ENCODE measurements around the gene FMR1. TPM values are rescaled to one million over a fixed set of nuclear protein-coding genes. Genes with fewer than 3 reads are reported as not detected.

FMR1 gene
- 71.9 and 80.8 TPM in 2 replicates for total RNA-seq (2014; rRNA removed; shearing (Covaris generic))

- Histone ChIP-seq H3K27ac (peak within 1 kb of the TSS; percentile 94), H3K36me3 (no peaks in the 10 kb centered on the region), H3K9me3 (replicated peaks) (no peaks in the 10 kb centered on the region), H3K4me1 (no peaks in the 10 kb centered on the region; the same call in 1 of the 2 replicates), H3K27me3 (no peaks in the 10 kb centered on the region), H3K4me3 (peak within 1 kb of the TSS; percentile 98)
- DNase-seq, result peak; percentile 89 to 92
Observed at GRCh38 chrX:147911192-147912022, at the start of gene FMR1. TSS of gene FMR1 (plus strand) at chrX:147911919. CDS start at chrX:147912180, 261 bp downstream.

- peak in 1 of 2 experiments; percentile 48 for DNase-seq
- Histone ChIP-seq H3K27me3 (no peaks in the 10 kb centered on the region), H3K4me3 (no peak overlapping the region), H3K9me3 (replicated peaks) (no peaks in the 10 kb centered on the region), H3K27ac (no peak overlapping the region), H3K36me3 (no peaks in the 10 kb centered on the region), H3K4me1 (peaks cover 4% of the 10 kb centered on the region; the same call in 1 of the 2 replicates)
Observed at GRCh38 chrX:147875866-147876596, 35.7 kb upstream of the FMR1 start.

- Histone ChIP-seq H3K27me3 (no peaks in the 10 kb centered on the region), H3K4me3 (no peak overlapping the region), H3K4me1 (peaks cover 4% of the 10 kb centered on the region; the same call in 1 of the 2 replicates), H3K9me3 (replicated peaks) (no peaks in the 10 kb centered on the region), H3K36me3 (no peaks in the 10 kb centered on the region), H3K27ac (no peak overlapping the region)
- no peak for DNase-seq
Observed at GRCh38 chrX:147876849-147877646, 34.7 kb upstream of the FMR1 start.

GRCh38 chrX:147877726-147878125 is 34.0 kb upstream of the FMR1 start:
- DNase-seq, result no peak
- no peak overlapping the region for H3K27ac ChIP-seq

GRCh38 chrX:147884958-147885357 is 26.8 kb upstream of the FMR1 start:
- Histone ChIP-seq H3K4me3 (no peak overlapping the region), H3K4me1 (no peaks in the 10 kb centered on the region), H3K27ac (no peak overlapping the region), H3K9me3 (replicated peaks) (no peaks in the 10 kb centered on the region), H3K27me3 (no peaks in the 10 kb centered on the region), H3K36me3 (no peaks in the 10 kb centered on the region)
- DNase-seq, result no peak

More at GRCh38 chrX:147877726-147878125, 34.0 kb upstream of the FMR1 start:
- Histone ChIP-seq H3K9me3 (replicated peaks) (no peaks in the 10 kb centered on the region), H3K36me3 (no peaks in the 10 kb centered on the region), H3K4me3 (no peak overlapping the region), H3K27me3 (no peaks in the 10 kb centered on the region), H3K4me1 (peaks cover 4% of the 10 kb centered on the region; the same call in 1 of the 2 replicates)

DNA sequence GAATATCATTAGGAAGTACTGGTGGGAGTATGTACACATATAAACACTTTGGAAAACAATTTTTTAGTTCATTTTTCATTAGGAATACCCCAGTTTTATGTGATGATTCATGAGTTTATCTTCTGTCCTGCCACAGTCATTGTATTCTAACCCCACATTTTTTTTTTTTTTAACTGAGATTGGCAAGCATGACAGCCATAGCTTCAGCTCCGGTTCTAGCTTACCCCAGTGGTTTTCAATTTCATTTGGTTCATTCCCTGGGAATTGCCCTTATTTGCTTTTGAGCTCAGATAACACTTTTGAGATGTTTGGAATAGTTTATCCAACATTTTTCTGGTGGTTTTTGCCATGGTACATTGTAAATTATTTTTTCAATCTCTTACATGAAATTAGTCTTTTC is 21.0 kb upstream of the FMR1 start:
- peaks cover 40% of the 10 kb centered on the region for H3K4me1 ChIP-seq
- H3K36me3 ChIP-seq, result no peaks in the 10 kb centered on the region
- DNase-seq, result peak in 1 of 2 experiments; percentile 47
- no peaks in the 10 kb centered on the region for H3K9me3 ChIP-seq (replicated peaks)
- H3K4me3 ChIP-seq, result no peak overlapping the region
- H3K27me3 ChIP-seq, result no peaks in the 10 kb centered on the region
- H3K27ac ChIP-seq, result peak overlapping the region; percentile 41

- Histone ChIP-seq H3K27me3 (no peaks in the 10 kb centered on the region), H3K36me3 (no peaks in the 10 kb centered on the region), H3K9me3 (replicated peaks) (no peaks in the 10 kb centered on the region), H3K4me1 (peaks cover 42% of the 10 kb centered on the region), H3K27ac (peak overlapping the region; percentile 41), H3K4me3 (no peak overlapping the region)
- DNase-seq, result no peak
Observed at GRCh38 chrX:147891896-147892295, 19.8 kb upstream of the FMR1 start.

DNA sequence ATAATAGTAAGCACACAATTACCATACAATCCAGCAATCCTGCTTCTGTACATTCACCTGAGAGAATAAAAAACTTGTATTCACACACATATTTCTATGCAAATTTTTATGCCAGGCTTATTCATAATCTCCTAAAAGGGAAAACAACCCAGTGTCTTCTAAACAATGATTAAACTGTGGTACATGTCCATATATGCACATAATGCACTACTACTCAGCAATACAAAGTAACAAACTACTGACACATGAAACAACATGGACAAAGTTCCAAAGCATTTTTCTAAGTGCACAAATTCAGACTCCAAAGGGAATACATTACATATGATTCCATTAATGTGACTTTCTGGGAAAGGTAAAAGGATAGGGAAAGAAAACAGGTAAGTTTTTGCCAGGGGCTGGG is 18.0 kb upstream of the FMR1 start:
- H3K27me3 ChIP-seq, result no peaks in the 10 kb centered on the region
- peak overlapping the region; percentile 84 for H3K27ac ChIP-seq

DNA sequence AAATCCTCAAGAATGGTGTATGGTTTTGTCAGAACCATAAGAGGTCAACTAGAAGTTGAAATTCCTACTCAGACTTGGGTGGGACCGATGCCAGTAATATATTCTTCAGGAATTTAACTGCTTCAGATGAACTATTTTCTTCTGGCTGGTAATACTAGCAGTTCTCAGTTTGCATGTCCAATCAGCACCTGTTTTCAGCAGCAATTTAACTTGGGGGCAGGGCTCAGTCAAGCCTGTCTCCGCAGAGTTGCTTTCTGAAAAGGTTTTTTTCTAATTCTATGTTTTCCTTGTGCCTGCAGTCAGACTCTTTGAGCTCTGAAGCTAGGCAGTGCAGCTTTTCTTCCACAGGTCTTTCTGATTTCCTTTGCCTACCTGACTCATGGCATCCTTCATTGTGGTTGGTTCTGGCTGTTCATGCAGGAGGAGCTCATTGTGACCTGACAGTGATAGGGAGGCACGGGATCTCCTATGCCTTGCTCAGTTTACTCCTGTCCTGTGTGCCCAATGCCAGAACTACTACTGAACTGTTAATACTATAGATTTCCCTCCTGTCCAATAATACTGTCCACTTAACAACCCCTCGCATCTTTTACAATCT is 17.3 kb upstream of the FMR1 start:
- Histone ChIP-seq H3K4me3 (0 out of 2 replicates have a peak overlapping the region, but pooled peaks have one; percentile 5), H3K36me3 (no peaks in the 10 kb centered on the region), H3K4me1 (peaks cover 58% of the 10 kb centered on the region), H3K27ac (peak overlapping the region; percentile 84), H3K9me3 (replicated peaks) (no peaks in the 10 kb centered on the region), H3K27me3 (no peaks in the 10 kb centered on the region)
- DNase-seq, result peak; percentile 79 to 87

More for the DNA sequence above, 18.0 kb upstream of the FMR1 start:
- 0 out of 2 replicates have a peak overlapping the region, but pooled peaks have one; percentile 5 for H3K4me3 ChIP-seq
- no peaks in the 10 kb centered on the region for H3K36me3 ChIP-seq
- H3K9me3 ChIP-seq (replicated peaks), result no peaks in the 10 kb centered on the region
- peaks cover 51% of the 10 kb centered on the region for H3K4me1 ChIP-seq
- no peak for DNase-seq

GRCh38 chrX:147897117-147897516 is 14.6 kb upstream of the FMR1 start:
- DNase-seq, result no peak
- Histone ChIP-seq H3K9me3 (replicated peaks) (no peaks in the 10 kb centered on the region), H3K4me3 (no peak overlapping the region), H3K36me3 (no peaks in the 10 kb centered on the region), H3K4me1 (peaks cover 62% of the 10 kb centered on the region), H3K27me3 (no peaks in the 10 kb centered on the region), H3K27ac (no peak overlapping the region)

DNA sequence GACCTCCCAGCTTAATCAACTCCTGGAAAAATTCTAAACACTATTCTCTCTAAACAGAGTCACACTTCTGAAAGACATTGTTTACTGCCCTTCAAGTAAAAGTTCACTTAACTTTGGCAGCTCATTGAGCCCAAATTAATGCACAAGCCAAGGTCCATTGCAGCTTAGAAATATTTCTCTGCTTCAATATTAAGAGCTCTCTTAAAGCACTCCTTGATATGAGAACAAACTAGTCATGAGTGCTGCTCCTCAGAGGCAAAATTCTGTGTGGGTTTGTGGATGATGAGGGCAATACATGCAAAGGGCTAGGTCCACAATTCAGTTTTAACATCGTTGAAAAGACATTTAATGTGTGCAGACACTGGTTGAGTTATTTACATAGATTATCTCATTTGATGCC is 12.8 kb upstream of the FMR1 start:
- Histone ChIP-seq H3K27ac (peak overlapping the region; percentile 95), H3K4me3 (no peak overlapping the region), H3K9me3 (replicated peaks) (no peaks in the 10 kb centered on the region), H3K36me3 (no peaks in the 10 kb centered on the region), H3K27me3 (no peaks in the 10 kb centered on the region), H3K4me1 (peaks cover 53% of the 10 kb centered on the region)
- no peak for DNase-seq

DNA sequence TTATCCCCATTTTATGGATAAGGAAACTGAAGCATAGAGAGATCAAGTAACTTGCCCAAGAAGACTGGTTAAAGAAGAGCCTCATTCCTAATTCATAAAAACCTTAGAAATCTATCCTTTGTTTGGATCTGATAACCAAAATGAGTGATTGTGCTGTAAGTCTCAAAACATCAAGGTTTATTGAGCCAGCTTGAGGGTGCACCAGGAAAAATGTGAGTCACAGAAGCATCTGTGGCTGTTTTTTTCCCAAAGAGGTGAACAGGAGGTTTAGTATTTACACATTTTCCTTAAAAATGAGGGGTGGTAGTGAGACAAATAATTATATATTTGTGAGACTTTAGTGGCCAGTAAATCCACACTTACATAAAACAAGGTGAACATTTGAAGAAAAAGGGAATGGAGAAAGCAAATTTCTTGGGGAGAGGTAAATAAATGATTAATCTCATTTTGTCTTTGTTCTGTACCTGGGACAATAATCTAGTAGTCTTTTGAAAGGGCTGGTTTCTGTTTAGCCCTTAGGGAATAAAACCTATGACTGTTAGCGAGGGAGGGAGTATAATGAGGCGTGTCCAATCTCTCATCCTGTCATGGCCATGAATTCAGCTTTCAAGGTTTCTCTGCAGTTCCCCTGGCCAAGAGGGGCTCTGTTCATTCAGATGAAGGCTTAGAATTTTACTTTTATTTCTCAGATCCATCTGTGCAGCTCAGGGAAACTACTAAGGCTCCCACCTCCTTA is 12.2 kb upstream of the FMR1 start:
- H3K4me1 ChIP-seq, result peaks cover 50% of the 10 kb centered on the region
- no peaks in the 10 kb centered on the region for H3K36me3 ChIP-seq
- DNase-seq, result peak; percentile 59 to 84
- H3K9me3 ChIP-seq (replicated peaks), result no peaks in the 10 kb centered on the region
- peak overlapping the region; percentile 95 for H3K27ac ChIP-seq
- H3K4me3 ChIP-seq, result no peak overlapping the region
- H3K27me3 ChIP-seq, result no peaks in the 10 kb centered on the region

GRCh38 chrX:147900349-147900748 is 11.4 kb upstream of the FMR1 start:
- peak; percentile 54 to 59 for DNase-seq
- no peak overlapping the region for H3K4me3 ChIP-seq
- no peaks in the 10 kb centered on the region for H3K36me3 ChIP-seq
- peak overlapping the region; percentile 95 for H3K27ac ChIP-seq
- H3K4me1 ChIP-seq, result peaks cover 42% of the 10 kb centered on the region
- H3K27me3 ChIP-seq, result no peaks in the 10 kb centered on the region
- no peaks in the 10 kb centered on the region for H3K9me3 ChIP-seq (replicated peaks)

Data from SJCRH30 (cell line).